HCT116 (cell line): Measurements from ENCODE around the gene TWNK. TPM values are rescaled to one million over a fixed set of nuclear protein-coding genes. Genes with fewer than 3 reads are reported as not detected.

Experiments
- ATAC-seq: fragments of 200-7000 bp; cut with Tn5 transposase; 2 replicates; pipeline ENCODE4 v1.9.1; 2020; ENCODE audit warnings: mild to moderate bottlenecking, moderate library complexity
- BruUV-seq: library from RNA; stranded (reverse); fragments of 400-500 nt; replicated peaks from 2 replicates; lab custom pipeline; 2021; lab: Mats Ljungman, UMichigan
- CTCF ChIA-PET: fragments of 300-600 bp; sonication (Branson Sonifier 250); formaldehyde crosslinking; loops from one replicate; lab custom pipeline; 2021; ENCODE audit warnings: antibody characterized with exemption; lab: Charles Lee
- POLR2A ChIA-PET: fragments of 300-600, 350-600 bp; sonication (Branson Sonifier 250); formaldehyde crosslinking; loops from one replicate; lab custom pipeline; 2021; ENCODE audit warnings: antibody characterized with exemption; lab: Charles Lee
- RAD21 ChIA-PET, 2 experiments: fragments of 300-600 bp; sonication (Branson Sonifier 250); formaldehyde crosslinking; loops; one replicate each; lab custom pipeline; 2023; ENCODE audit warnings: low total read pairs in 2 of 2; ENCODE audit not compliant: uncharacterized antibody in 2 of 2, unreplicated experiment in 2 of 2, low non-redundant PET in 1 of 2; lab: Charles Lee
- DNase-seq: peaks from one replicate; pipeline ENCODE4 v3.0.0-alpha.2; 2010; ENCODE audit warnings: low read depth, low spot score
- H2AFZ ChIP-seq: fragments of 200-600 bp; shearing (Covaris generic), sonication (generic); 2 replicates; pipeline ENCODE4 v1.6.1; 2017; ENCODE audit warnings: low read depth, mixed run types, mixed read lengths, antibody characterized with exemption, low read length; ENCODE audit not compliant: poor library complexity, severe bottlenecking
- H3K27ac ChIP-seq: 2 replicates; pipeline ENCODE4 v1.5.1; 2012; ENCODE audit warnings: low read depth, low read length
- H3K27me3 ChIP-seq: fragments of 200-600 bp; sonication (generic); 2 replicates; pipeline ENCODE4 v1.6.1; 2016; ENCODE audit warnings: mixed run types, low read length, mixed read lengths; ENCODE audit not compliant: insufficient read depth
- H3K36me3 ChIP-seq, 2 experiments: fragments of 200-500 bp in 1 of 2; fragments of 200-600 bp in 1 of 2; sonication (Bioruptor generic) in 1 of 2; sonication (generic) in 1 of 2; 2 replicates each; pipeline versions ENCODE4 v1.5.1 to v1.6.1; 2014 to 2016; ENCODE audit warnings: low read length in 2 of 2, inconsistent platforms in 1 of 2, mixed read lengths in 1 of 2, mixed run types in 1 of 2; ENCODE audit not compliant: insufficient read depth in 2 of 2, control insufficient read depth in 1 of 2
- H3K4me1 ChIP-seq, 2 experiments: fragments of 200-600 bp in 1 of 2; sonication (generic) in 1 of 2; 2 replicates each; pipeline versions ENCODE4 v1.5.1 to v1.6.1; 2012 to 2017; ENCODE audit warnings: low read length in 2 of 2, inconsistent platforms in 1 of 2, mild to moderate bottlenecking in 1 of 2, mixed read lengths in 1 of 2, mixed run types in 1 of 2, moderate library complexity in 1 of 2; ENCODE audit not compliant: insufficient read depth in 2 of 2, control insufficient read depth in 1 of 2
- H3K4me2 ChIP-seq: fragments of 200-600 bp; sonication (generic); 2 replicates; pipeline ENCODE4 v1.6.1; 2017; ENCODE audit warnings: mixed run types, low read length, mixed read lengths
- H3K4me3 ChIP-seq, 2 experiments: fragments of 200-600 bp in 1 of 2; sonication (generic) in 1 of 2; replicated peaks in 1 of 2; 2 replicates each; pipeline ENCODE4 v1.5.1; 2011 to 2016; ENCODE audit warnings: low read length in 2 of 2, control low read depth in 1 of 2, low read depth in 1 of 2, mild to moderate bottlenecking in 1 of 2, mixed read lengths in 1 of 2, mixed run types in 1 of 2
- H3K79me2 ChIP-seq: fragments of 200-600 bp; sonication (generic); 2 replicates; pipeline ENCODE4 v1.6.1; 2017; ENCODE audit warnings: mild to moderate bottlenecking, mixed run types, low read length, moderate library complexity, mixed read lengths; ENCODE audit not compliant: insufficient read depth
- H3K9ac ChIP-seq: fragments of 200-600 bp; sonication (generic); 2 replicates; pipeline ENCODE4 v1.6.1; 2016; ENCODE audit warnings: low read length, mixed read lengths
- H3K9me2 ChIP-seq: fragments of 200-600 bp; sonication (generic), shearing (Covaris generic); 2 replicates; pipeline ENCODE4 v1.6.1; 2017; ENCODE audit warnings: mixed run types, mild to moderate bottlenecking, moderate library complexity; ENCODE audit not compliant: insufficient read depth
- H3K9me3 ChIP-seq, 2 experiments: fragments of 200-500 bp in 1 of 2; fragments of 200-600 bp in 1 of 2; sonication (Bioruptor generic) in 1 of 2; sonication (generic) in 1 of 2; 2 replicates each; pipeline ENCODE4 v1.6.1; 2014 to 2017; ENCODE audit warnings: low read length in 2 of 2, mixed read lengths in 2 of 2, inconsistent platforms in 1 of 2, low read depth in 1 of 2, mild to moderate bottlenecking in 1 of 2, mixed run types in 1 of 2, moderate library complexity in 1 of 2; ENCODE audit not compliant: control insufficient read depth in 1 of 2, insufficient read depth in 1 of 2
- H4K20me1 ChIP-seq: fragments of 200-600 bp; sonication (generic), shearing (Covaris generic); 2 replicates; pipeline ENCODE4 v1.6.1; 2017; ENCODE audit warnings: mixed run types, mild to moderate bottlenecking, moderate library complexity; ENCODE audit not compliant: insufficient read depth
- EGR1 ChIP-seq: IDR thresholded peaks from 2 replicates; pipeline ENCODE4 v1.6.1; 2012; ENCODE audit warnings: low read depth
- POLR2AphosphoS5 ChIP-seq: IDR thresholded peaks from 2 replicates; pipeline ENCODE4 v1.6.1; 2011; ENCODE audit warnings: mild to moderate bottlenecking, low read depth, low read length, moderate library complexity
- TCF7L2 ChIP-seq: IDR thresholded peaks from 2 replicates; pipeline ENCODE4 v1.7.0; 2011; ENCODE audit warnings: borderline replicate concordance, inconsistent platforms; ENCODE audit not compliant: insufficient read depth, insufficient read length; ENCODE audit errors: extremely low read depth
- YY1 ChIP-seq: IDR thresholded peaks from 2 replicates; pipeline ENCODE4 v1.6.1; 2011; ENCODE audit warnings: low read length, low read depth, moderate library complexity, mild to moderate bottlenecking; ENCODE audit not compliant: insufficient replicate concordance; ENCODE audit errors: extremely low read depth
- intact Hi-C: fragments of 100-400 bp; cut with micrococcal nuclease; formaldehyde crosslinking; loops from 2 replicates; pipeline ENCODE4 v1.10.0; 2022
- total RNA-seq: library from RNA; stranded (reverse); gene quantifications from one replicate; pipeline ENCODE4 v1.2.1, GENCODE V29; 2021; ENCODE audit not compliant: unreplicated experiment
- TF ChIP-seq, protein P1 (sequence below), 3 experiments: fragments of 200-600 bp in 1 of 3; sonication (generic) in 1 of 3; IDR thresholded peaks in 2 of 3; conservative IDR thresholded peaks in 1 of 3; 2 replicates each; pipeline ENCODE4 v1.5.1; 2012 to 2017; ENCODE audit warnings: low read depth in 2 of 3, low read length in 2 of 3, antibody characterized with exemption in 1 of 3, borderline replicate concordance in 1 of 3, control low read depth in 1 of 3, mild to moderate bottlenecking in 1 of 3, mixed read lengths in 1 of 3, mixed run types in 1 of 3, moderate library complexity in 1 of 3; ENCODE audit not compliant: insufficient read depth in 1 of 3

TWNK gene
- total RNA-seq, 1 experiment from 2014 or later: 42.1 TPM

- Histone ChIP-seq H3K27me3 (no peaks in the 10 kb centered on the region), H3K27ac (peak overlapping the region; percentile 84), H3K36me3 (peaks cover 10 to 25% of the 10 kb centered on the region in 2 experiments), H3K4me1 (peaks cover 26 to 33% of the 10 kb centered on the region in 2 experiments), H4K20me1 (no peaks in the 10 kb centered on the region), H2AFZ (no peak overlapping the region), H3K4me2 (peak overlapping the region; percentile 82), H3K9ac (peak overlapping the region; percentile 77), H3K79me2 (peaks cover 15% of the 10 kb centered on the region; the same call in 1 of the 2 replicates), H3K9me2 (no peaks in the 10 kb centered on the region), H3K9me3 (no peaks in the 10 kb centered on the region), H3K4me3 (no peak overlapping the region)
- no TSS peak for BruUV-seq
- ChIA-PET RAD21 (interaction anchor here (0.5 to 3.3 kb wide), 16 partner anchors 9 to 745 kb away, joined by 3 to 23 read pairs (median 4); no protein-coding TSS in a partner anchor), CTCF (interaction anchor here (0.7 to 5.4 kb wide), 25 partner anchors 10 to 996 kb away, joined by 3 to 118 read pairs (median 7); partner anchors contain the start of genes KAZALD1, PDZD7 and SFXN3), POLR2A (interaction anchor here (0.7 to 2.5 kb wide), 4 partner anchors 20 to 101 kb away, joined by 4 to 12 read pairs (median 6); partner anchors contain the start of genes KAZALD1 and TLX1)
- DNase-seq (peak; percentile 85), ATAC-seq (peak; percentile 68)
- TF ChIP-seq, protein P1, sequence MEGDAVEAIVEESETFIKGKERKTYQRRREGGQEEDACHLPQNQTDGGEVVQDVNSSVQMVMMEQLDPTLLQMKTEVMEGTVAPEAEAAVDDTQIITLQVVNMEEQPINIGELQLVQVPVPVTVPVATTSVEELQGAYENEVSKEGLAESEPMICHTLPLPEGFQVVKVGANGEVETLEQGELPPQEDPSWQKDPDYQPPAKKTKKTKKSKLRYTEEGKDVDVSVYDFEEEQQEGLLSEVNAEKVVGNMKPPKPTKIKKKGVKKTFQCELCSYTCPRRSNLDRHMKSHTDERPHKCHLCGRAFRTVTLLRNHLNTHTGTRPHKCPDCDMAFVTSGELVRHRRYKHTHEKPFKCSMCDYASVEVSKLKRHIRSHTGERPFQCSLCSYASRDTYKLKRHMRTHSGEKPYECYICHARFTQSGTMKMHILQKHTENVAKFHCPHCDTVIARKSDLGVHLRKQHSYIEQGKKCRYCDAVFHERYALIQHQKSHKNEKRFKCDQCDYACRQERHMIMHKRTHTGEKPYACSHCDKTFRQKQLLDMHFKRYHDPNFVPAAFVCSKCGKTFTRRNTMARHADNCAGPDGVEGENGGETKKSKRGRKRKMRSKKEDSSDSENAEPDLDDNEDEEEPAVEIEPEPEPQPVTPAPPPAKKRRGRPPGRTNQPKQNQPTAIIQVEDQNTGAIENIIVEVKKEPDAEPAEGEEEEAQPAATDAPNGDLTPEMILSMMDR (IDR thresholded peaks at IDR 0.05 in 2 of 3, conservative IDR thresholded peaks at IDR 0.05 in 1 of 3; ENCODE audit: borderline replicate concordance in 1 of 3, insufficient read depth in 1 of 3, low read depth in 2 of 3, low read length in 2 of 3): peak in 2 of 3 experiments; percentile 96; a peak in 4 of 6 replicates
- TF ChIP-seq YY1 (peak; percentile 48), EGR1 (no peak), POLR2AphosphoS5 (peak; percentile 56), TCF7L2 (no peak)
- intact Hi-C loops: loop anchor here (1.0 to 2.0 kb wide), 3 partner anchors 25 to 171 kb away; no protein-coding TSS in a partner anchor
Observed at GRCh38 chr10:101041252-101041761, 54.0 kb downstream of the TWNK start.
